Stimulated activated CD4-positive, alpha-beta T cell treated with anti-CD3 and anti-CD28 coated beads, Interleukin-15, amount 100 ng/mL, for 24 hours (primary cell): ENCODE data around the gene DECR2.
"Not testable (repeated sequence)": the region's sequence is repeated elsewhere in the genome, so short reads cannot be mapped to it uniquely, and the experiment has no call there.

Experiments
- DNase-seq: peaks from one replicate; pipeline ENCODE4 v3.0.0-alpha.2; 2020

The DECR2 gene

DNA sequence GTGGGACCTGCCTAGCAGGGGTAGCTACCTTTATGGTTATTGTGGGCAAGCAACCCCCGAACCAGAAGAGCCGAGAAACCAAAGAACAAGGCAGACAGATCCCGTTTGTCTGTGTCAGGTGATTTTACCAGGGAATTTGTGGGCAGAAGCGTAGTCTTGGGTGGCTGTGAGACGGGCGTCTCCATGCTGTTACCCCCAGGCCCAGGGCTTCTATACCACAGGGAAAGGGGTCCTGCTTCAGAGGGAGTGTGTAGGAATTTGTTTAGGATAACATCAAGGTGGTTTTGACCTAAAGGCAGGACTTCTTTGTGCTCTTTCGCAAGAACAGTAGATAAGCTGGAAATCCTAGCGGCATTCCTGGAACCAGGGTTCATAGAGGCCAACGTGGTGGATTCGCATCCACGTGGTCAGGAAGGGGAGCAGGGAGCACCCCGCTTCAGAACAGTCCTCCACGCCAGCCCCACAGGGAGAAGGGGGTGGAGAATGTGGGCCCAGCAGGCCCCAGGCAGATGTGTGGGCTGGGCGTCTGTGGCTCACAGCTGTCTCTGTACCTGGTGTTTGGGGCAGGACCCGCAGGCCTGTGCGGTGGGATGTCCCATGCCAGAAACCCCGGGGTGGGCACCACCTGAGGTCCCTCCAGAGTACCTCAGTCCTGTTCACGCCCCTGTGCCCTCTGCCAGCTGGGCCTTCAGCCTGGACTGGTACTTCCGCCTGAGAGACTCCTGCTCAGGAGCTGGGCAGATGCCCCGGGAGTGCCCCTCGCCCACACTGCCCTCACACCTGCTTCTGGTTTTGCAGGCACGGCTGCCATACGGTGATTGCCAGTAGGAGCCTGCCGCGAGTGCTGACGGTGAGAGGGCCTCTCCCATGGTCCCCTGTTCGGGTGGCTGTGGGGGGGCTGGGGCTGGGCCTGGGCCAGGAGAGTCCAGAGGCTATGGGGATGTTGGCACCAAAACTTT is 4.1 kb downstream of the DECR2 start:
- DNase-seq: no peak

DNA sequence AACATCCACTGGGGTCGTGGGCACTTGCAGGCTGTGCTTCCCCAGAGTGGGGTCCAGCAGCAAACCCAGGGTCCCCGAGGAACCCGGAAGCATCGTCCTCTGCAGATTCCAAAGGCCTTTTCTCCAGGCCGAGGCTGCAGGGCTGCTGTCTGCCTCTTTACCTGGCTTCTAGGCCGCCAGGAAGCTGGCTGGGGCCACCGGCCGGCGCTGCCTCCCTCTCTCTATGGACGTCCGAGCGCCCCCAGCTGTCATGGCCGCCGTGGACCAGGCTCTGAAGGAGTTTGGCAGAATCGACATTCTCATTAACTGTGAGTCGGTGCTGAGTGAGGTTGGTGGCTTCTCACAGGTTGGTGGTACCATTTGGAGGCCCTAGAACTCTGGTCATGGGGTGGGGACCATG is 5.6 kb downstream of the DECR2 start:
- no peak for DNase-seq

GRCh38 chr16:410516-411178 is 9.0 kb downstream of the DECR2 start:
- DNase-seq: no peak

- no peak for DNase-seq
Observed at GRCh38 chr16:411576-412265, 10.0 kb downstream of the DECR2 start.

GRCh38 chr16:414395-415169 is 12.9 kb downstream of the DECR2 start:
- no peak for DNase-seq

GRCh38 chr16:415170-415498 is 13.4 kb downstream of the DECR2 start:
- DNase-seq: not testable (repeated sequence)

GRCh38 chr16:422179-422578 is 20.5 kb downstream of the DECR2 start:
- DNase-seq: not testable (repeated sequence)

GRCh38 chr16:424033-424622 is 22.4 kb downstream of the DECR2 start:
- no peak for DNase-seq

GRCh38 chr16:424623-425081 is 23.0 kb downstream of the DECR2 start:
- no peak for DNase-seq

DNA sequence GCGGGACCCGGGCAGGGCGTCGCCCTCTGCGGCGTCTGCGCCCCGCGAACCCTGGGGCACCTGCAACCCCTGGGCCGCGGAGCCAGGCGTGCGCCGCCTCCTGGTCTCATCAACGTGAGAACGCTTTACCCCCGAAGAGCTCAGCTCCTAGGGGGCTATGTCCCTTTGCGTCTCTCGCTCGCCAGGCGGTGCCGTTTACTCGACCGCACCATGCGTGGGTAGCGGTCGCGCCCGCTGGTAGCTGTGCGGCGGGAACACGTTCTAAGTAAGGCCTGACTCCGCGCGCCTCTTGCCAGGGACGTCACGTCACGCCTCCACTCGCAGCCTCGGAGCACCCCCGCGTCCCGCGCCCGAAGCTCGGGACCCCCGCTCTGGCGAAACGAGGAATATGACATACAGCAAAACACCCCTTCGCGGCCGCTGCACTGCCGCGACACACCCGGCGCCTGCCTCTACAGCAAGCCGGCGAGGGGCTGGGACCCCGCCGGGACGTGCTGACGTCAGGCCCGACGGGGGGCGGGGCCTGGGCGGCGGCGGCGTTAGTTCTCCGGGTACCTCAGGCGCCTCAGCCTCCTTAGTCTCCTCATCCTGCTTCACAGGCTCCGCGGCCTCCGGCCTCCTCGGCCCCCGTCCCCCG is 23.5 kb downstream of the DECR2 start, which contains the start of gene RAB11FIP3:
RAB11FIP3 (plus strand) TSS at position 568 of the 637 bp plus-strand sequence. CDS start 358 bp downstream, outside the sequence.
- DNase-seq: peak; percentile 90

DNA sequence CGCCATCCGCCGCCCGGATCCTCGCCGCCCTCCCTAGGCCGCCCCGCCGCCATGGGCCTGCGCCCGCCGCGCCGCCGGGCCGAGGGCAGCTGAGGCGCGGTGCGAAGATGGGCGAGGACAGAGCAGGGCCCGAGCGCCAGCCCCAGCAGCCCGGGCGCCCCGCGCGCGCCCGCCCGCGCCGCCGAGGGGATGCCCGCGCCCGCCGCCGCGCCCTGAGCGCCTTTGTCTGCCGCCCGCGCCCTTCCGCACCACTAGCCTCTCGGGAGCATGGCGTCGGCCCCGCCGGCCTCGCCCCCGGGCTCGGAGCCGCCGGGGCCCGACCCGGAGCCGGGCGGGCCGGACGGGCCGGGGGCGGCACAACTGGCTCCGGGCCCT is 24.0 kb downstream of the DECR2 start:
- DNase-seq: no peak

- DNase-seq: peak; percentile 26
Observed at GRCh38 chr16:426115-426905, 24.6 kb downstream of the DECR2 start.

- no peak for DNase-seq
Observed at GRCh38 chr16:426906-427249, 25.2 kb downstream of the DECR2 start.

GRCh38 chr16:427250-427649 is 25.6 kb downstream of the DECR2 start:
- no peak for DNase-seq

- no peak for DNase-seq
Observed at GRCh38 chr16:430904-431303, 29.2 kb downstream of the DECR2 start.

DNA sequence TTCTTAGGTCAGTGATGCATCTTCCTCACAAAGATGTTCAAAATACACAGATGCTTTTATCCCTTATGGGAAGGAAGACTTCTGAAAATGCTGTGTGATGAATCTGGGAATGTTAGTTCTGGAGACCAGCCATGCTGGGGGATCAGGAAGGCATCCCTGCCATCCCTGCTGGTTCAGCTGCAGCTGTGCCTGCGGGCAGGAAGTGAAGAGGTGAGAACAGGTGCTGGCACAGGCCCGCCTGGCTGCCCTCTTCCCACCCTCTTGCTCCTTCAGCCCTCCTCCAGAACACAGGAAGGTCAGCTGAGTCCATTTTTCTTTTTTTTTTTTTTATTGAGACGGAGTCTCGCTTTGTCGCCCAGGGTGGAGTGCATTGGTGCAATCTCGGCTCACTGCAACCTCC is 38.9 kb downstream of the DECR2 start:
- no peak for DNase-seq

DNA sequence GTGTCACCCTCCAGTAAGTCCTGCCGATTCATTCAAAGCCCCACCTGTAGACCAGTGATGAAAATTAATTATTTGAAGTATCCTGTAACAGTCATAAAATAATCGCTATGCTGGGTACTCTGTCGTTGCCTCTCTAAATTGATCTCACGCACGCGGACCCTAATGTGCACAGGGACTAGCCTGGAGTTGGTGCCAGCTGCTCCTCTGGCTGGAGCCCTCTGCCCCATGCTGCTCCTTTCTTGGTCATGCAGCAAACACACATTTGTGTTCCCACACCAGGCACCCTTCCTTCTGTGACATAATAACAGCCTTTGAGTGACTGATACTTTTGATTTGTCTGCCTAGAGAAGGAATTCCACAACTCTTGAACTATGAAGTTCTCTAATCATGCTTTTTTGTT is 39.8 kb downstream of the DECR2 start:
- no peak for DNase-seq

DNA sequence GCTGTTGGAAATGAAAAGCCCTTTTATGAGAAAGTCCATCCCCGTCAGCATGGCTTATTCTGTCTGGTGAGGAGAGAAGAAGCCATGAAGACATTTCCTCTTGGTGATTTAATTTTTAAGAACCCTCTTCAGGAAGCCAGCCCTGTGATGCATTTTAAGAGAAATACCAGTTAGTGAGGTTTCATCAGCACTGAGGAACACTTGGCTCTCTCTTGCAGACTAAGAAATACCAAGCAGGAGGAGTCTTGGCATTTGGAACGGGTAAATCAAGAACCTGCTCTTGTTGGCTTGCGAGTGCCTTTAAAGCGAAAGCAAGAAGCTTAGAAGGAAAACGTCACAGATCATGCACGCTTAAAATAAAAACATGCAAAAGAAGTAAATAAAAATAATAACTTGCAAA is 41.3 kb downstream of the DECR2 start:
- no peak for DNase-seq

- no peak for DNase-seq
Observed at GRCh38 chr16:444027-444426, 42.3 kb downstream of the DECR2 start.

DNA sequence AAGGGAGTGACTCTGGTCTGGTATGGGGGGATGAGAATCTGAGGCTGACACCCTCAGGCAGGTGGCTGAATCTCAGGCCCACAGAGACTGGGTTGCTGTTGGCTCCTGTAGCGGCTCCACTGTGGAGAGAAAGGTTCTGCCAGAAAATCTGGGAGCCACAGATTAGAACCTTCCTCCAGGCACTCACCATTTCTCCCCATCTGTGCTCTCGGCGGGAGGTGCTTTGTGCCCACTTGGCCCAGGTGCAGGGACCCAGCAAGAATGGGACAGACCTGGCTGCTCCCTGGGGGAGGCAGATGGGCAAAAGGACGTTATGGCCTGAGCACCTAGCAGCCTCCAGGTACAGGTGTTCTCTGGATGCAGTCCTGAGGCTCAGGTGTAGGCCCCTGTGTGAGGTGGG is 43.9 kb downstream of the DECR2 start:
- no peak for DNase-seq

DNA sequence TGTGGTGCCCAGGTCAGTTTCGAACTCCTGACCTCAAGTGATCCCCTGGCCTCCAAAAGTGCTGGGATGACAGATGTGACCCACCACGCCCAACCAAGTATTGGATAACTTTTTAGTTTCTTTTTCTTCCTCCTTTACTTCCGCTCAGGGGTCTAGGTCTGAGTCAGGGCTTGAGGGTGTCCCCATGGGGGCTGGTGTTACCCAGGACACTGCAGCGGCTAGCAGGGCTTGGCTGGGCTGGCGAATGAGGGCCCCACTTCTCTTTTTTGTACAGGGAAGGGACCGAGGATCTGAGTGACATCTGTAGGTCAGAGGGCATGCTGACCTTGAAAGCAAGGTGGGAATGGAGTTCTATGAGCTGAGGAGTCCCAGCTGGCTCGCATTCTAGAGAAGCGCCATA is 48.7 kb downstream of the DECR2 start:
- no peak for DNase-seq
